WI38 (cell line): Measurements from ENCODE around the gene URGCP.

ENCODE experiments used
- H3K4me3 ChIP-seq: 2 replicates; pipeline ENCODE4 v1.5.1; 2011; ENCODE audit warnings: low read depth, mild to moderate bottlenecking, control low read depth, low read length
- CTCF ChIP-seq: IDR thresholded peaks from 2 replicates; pipeline ENCODE4 v1.5.1; 2012; ENCODE audit warnings: low read depth, mild to moderate bottlenecking, control low read depth, low read length

The URGCP gene

GRCh38 chr7:43872406-43873110 lies 33.8 kb downstream of the URGCP start:
- H3K4me3 ChIP-seq, result no peak overlapping the region
- TF ChIP-seq CTCF, result no peak

GRCh38 chr7:43871064-43871463 lies 35.3 kb downstream of the URGCP start:
- no peak overlapping the region for H3K4me3 ChIP-seq
- no peak for TF ChIP-seq CTCF

GRCh38 chr7:43870316-43870715 lies 36.1 kb downstream of the URGCP start:
- H3K4me3 ChIP-seq, result peak overlapping the region; percentile 75
- no peak for TF ChIP-seq CTCF

GRCh38 chr7:43869867-43870240 lies 36.5 kb downstream of the URGCP start:
- H3K4me3 ChIP-seq, result peak overlapping the region; percentile 75

GRCh38 chr7:43869006-43869866 lies 37.2 kb downstream of the URGCP start, which contains the start of gene MRPS24:
TSS of gene MRPS24 (minus strand) at chr7:43869517. CDS start at chr7:43869495, 22 bp downstream.
- no peak for TF ChIP-seq CTCF
- peak within 1 kb of the TSS; percentile 75 for H3K4me3 ChIP-seq

More at GRCh38 chr7:43869867-43870240, 36.5 kb downstream of the URGCP start:
- no peak for TF ChIP-seq CTCF

GRCh38 chr7:43868681-43869005 lies 37.8 kb downstream of the URGCP start:
- TF ChIP-seq CTCF, result no peak
- H3K4me3 ChIP-seq, result peak overlapping the region; percentile 75

GRCh38 chr7:43868181-43868580 lies 38.2 kb downstream of the URGCP start:
- H3K4me3 ChIP-seq, result peak overlapping the region; percentile 75
- TF ChIP-seq CTCF, result no peak
